H1 (cell line): Measurements from ENCODE around the gene SH3PXD2A. TPM values are rescaled to one million over a fixed set of nuclear protein-coding genes. Genes with fewer than 3 reads are reported as not detected.

Source experiments
- CTCF ChIA-PET: fragments of 300-600 bp; sonication (Branson Sonifier 250); formaldehyde crosslinking; loops from one replicate; lab custom pipeline; 2021; ENCODE audit not compliant: partially characterized antibody; lab: Charles Lee
- POLR2A ChIA-PET: fragments of 300-600 bp; sonication (Branson Sonifier 250); formaldehyde crosslinking; loops from one replicate; lab custom pipeline; 2021; ENCODE audit warnings: inconsistent platforms; ENCODE audit not compliant: partially characterized antibody; lab: Charles Lee
- DNase-seq, 2 experiments: peaks; one replicate each; pipeline versions ENCODE4 v3.0.0 to v3.0.0-alpha.2; 2010 to 2022; ENCODE audit warnings: low spot score in 2 of 2, low read depth in 1 of 2, mixed read lengths in 1 of 2
- FAIRE-seq: peaks from 2 replicates; lab custom pipeline; 2011; peaks lifted over from hg19 to GRCh38; lab: Jason Lieb, UNC
- H2AFZ ChIP-seq: 2 replicates; pipeline ENCODE4 v1.8.1; 2012; ENCODE audit warnings: low read length, inconsistent platforms
- H2AK5ac ChIP-seq: 2 replicates; pipeline ENCODE4 v1.6.1; 2013; ENCODE audit warnings: low read depth, low read length
- H2BK120ac ChIP-seq: replicated peaks from 2 replicates; pipeline ENCODE3; 2013; ENCODE audit warnings: low read depth, low read length, inconsistent platforms
- H2BK12ac ChIP-seq: 2 replicates; pipeline ENCODE4 v1.6.1; 2013; ENCODE audit warnings: low read depth, low read length
- H2BK15ac ChIP-seq: 2 replicates; pipeline ENCODE4 v1.6.1; 2013; ENCODE audit warnings: low read length
- H2BK20ac ChIP-seq: 2 replicates; pipeline ENCODE4 v1.6.1; 2013; ENCODE audit warnings: low read length
- H2BK5ac ChIP-seq: 2 replicates; pipeline ENCODE4 v1.6.1; 2013; ENCODE audit warnings: low read depth, low read length
- H3K14ac ChIP-seq: 2 replicates; pipeline ENCODE4 v1.6.1; 2013; ENCODE audit warnings: inconsistent platforms; ENCODE audit not compliant: insufficient read length
- H3K18ac ChIP-seq: 2 replicates; pipeline ENCODE4 v1.6.1; 2013; ENCODE audit warnings: low read length; ENCODE audit errors: extremely low read depth
- H3K23ac ChIP-seq: 2 replicates; pipeline ENCODE4 v1.6.1; 2013; ENCODE audit warnings: inconsistent platforms; ENCODE audit not compliant: insufficient read length
- H3K23me2 ChIP-seq: 2 replicates; pipeline ENCODE4 v1.6.1; 2013; ENCODE audit warnings: low read depth, low read length
- H3K27ac ChIP-seq: 2 replicates; pipeline ENCODE4 v1.6.1; 2011; ENCODE audit warnings: low read depth, low read length, inconsistent platforms
- H3K27me3 ChIP-seq, 4 experiments: replicated peaks in 1 of 4; 1 replicate in 1 of 4; 2 replicates in 3 of 4; pipeline versions ENCODE4 v1.6.1 to v1.8.1; 2011 to 2013; ENCODE audit warnings: low read length in 3 of 4, mild to moderate bottlenecking in 3 of 4, inconsistent platforms in 2 of 4, mixed read lengths in 2 of 4, moderate library complexity in 1 of 4; ENCODE audit not compliant: control insufficient read depth in 3 of 4, insufficient read depth in 3 of 4; ENCODE audit errors: extremely low read depth in 1 of 4
- H3K36me3 ChIP-seq, 4 experiments: 2 replicates each; pipeline versions ENCODE4 v1.6.1 to v1.8.1; 2011 to 2013; ENCODE audit warnings: mild to moderate bottlenecking in 4 of 4, low read length in 3 of 4, moderate library complexity in 2 of 4, control low read depth in 1 of 4, inconsistent platforms in 1 of 4; ENCODE audit not compliant: insufficient read depth in 4 of 4, control insufficient read depth in 2 of 4
- H3K4ac ChIP-seq: replicated peaks from 2 replicates; pipeline ENCODE3; 2013; ENCODE audit warnings: low read length, low read depth, mixed read lengths, inconsistent platforms; ENCODE audit not compliant: insufficient read length
- H3K4me1 ChIP-seq, 4 experiments: replicated peaks in 1 of 4; 1 replicate in 1 of 4; 2 replicates in 3 of 4; pipeline versions ENCODE4 v1.6.1 to v1.8.1; 2011 to 2013; ENCODE audit warnings: low read length in 3 of 4, inconsistent platforms in 2 of 4, mixed read lengths in 1 of 4; ENCODE audit not compliant: insufficient read depth in 4 of 4, control insufficient read depth in 3 of 4
- H3K4me2 ChIP-seq, 2 experiments: 2 replicates each; pipeline versions ENCODE4 v1.6.1 to v1.8.1; 2011 to 2013; ENCODE audit warnings: low read depth in 2 of 2, low read length in 2 of 2, control low read depth in 1 of 2, inconsistent platforms in 1 of 2, mild to moderate bottlenecking in 1 of 2; ENCODE audit not compliant: insufficient read depth in 1 of 2
- H3K4me3 ChIP-seq, 4 experiments: fragments of 200-600, 300-600 bp in 1 of 4; sonication (generic), shearing (Covaris generic), sonication (Bioruptor Twin) in 1 of 4; 2 replicates each; pipeline versions ENCODE4 v1.5.1 to v1.8.1; 2011 to 2016; ENCODE audit warnings: low read length in 4 of 4, low read depth in 3 of 4, control low read depth in 2 of 4, inconsistent platforms in 2 of 4, mild to moderate bottlenecking in 2 of 4, mixed read lengths in 1 of 4, moderate library complexity in 1 of 4; ENCODE audit not compliant: insufficient read depth in 2 of 4; ENCODE audit errors: extremely low read depth in 1 of 4
- H3K56ac ChIP-seq: replicated peaks from 2 replicates; pipeline ENCODE3; 2013; ENCODE audit warnings: low read depth, mild to moderate bottlenecking, mixed read lengths, low read length, inconsistent platforms; ENCODE audit not compliant: insufficient read length
- H3K79me1 ChIP-seq: 2 replicates; pipeline ENCODE4 v1.6.1; 2013; ENCODE audit warnings: low read depth, low read length, control low read depth
- H3K79me2 ChIP-seq, 2 experiments: 2 replicates each; pipeline versions ENCODE4 v1.6.1 to v1.8.1; 2012 to 2013; ENCODE audit warnings: low read length in 2 of 2, mild to moderate bottlenecking in 2 of 2, inconsistent platforms in 1 of 2; ENCODE audit not compliant: insufficient read depth in 2 of 2, control insufficient read depth in 1 of 2
- H3K9ac ChIP-seq, 4 experiments: replicated peaks in 1 of 4; 1 replicate in 1 of 4; 2 replicates in 3 of 4; pipeline versions ENCODE4 v1.6.1 to v1.8.1; 2011 to 2013; ENCODE audit warnings: low read depth in 3 of 4, low read length in 3 of 4, control low read depth in 2 of 4, mild to moderate bottlenecking in 2 of 4, moderate library complexity in 2 of 4, inconsistent platforms in 1 of 4; ENCODE audit errors: extremely low read depth in 1 of 4
- H3K9me3 ChIP-seq, 2 experiments: 2 replicates each; pipeline versions ENCODE4 v1.6.1 to v1.8.1; 2012 to 2013; ENCODE audit warnings: mild to moderate bottlenecking in 2 of 2, moderate library complexity in 2 of 2, control low read depth in 1 of 2, inconsistent platforms in 1 of 2, low read depth in 1 of 2, low read length in 1 of 2, mixed read lengths in 1 of 2; ENCODE audit not compliant: insufficient read depth in 2 of 2
- H4K20me1 ChIP-seq, 2 experiments: replicated peaks in 1 of 2; 2 replicates each; pipeline versions ENCODE3 to v1.8.1; 2011 to 2013; ENCODE audit warnings: inconsistent platforms in 2 of 2, low read length in 2 of 2, mild to moderate bottlenecking in 1 of 2; ENCODE audit not compliant: insufficient read depth in 2 of 2, control insufficient read depth in 1 of 2
- H4K5ac ChIP-seq: 2 replicates; pipeline ENCODE4 v1.6.1; 2013; ENCODE audit warnings: low read length, low read depth, mixed read lengths, inconsistent platforms; ENCODE audit not compliant: insufficient read length
- H4K8ac ChIP-seq: 2 replicates; pipeline ENCODE4 v1.8.0; 2013; ENCODE audit warnings: mild to moderate bottlenecking, moderate library complexity, low read length, inconsistent platforms; ENCODE audit not compliant: insufficient read depth; ENCODE audit errors: extremely low read depth
- H4K91ac ChIP-seq: replicated peaks from 2 replicates; pipeline ENCODE3; 2013; ENCODE audit warnings: low read length, mixed read lengths, inconsistent platforms; ENCODE audit not compliant: insufficient read length
- BACH1 ChIP-seq: IDR thresholded peaks from 2 replicates; pipeline ENCODE4 v1.6.1; 2012; ENCODE audit warnings: low read length, improper control_type of control experiment
- CREB1 ChIP-seq: IDR thresholded peaks from 2 replicates; pipeline ENCODE4 v1.6.1; 2012; ENCODE audit warnings: inconsistent platforms
- EGR1 ChIP-seq: IDR thresholded peaks from 2 replicates; pipeline ENCODE4 v1.6.1; 2011; ENCODE audit warnings: low read depth, low read length, borderline replicate concordance
- EZH2 ChIP-seq: fragments of 200-600 bp; sonication (generic); IDR thresholded peaks from 2 replicates; pipeline ENCODE4 v1.7.1; 2012; ENCODE audit warnings: low read depth, mild to moderate bottlenecking, moderate library complexity, low read length, inconsistent platforms; ENCODE audit not compliant: severe bottlenecking
- JUND ChIP-seq: IDR thresholded peaks from 2 replicates; pipeline ENCODE4 v1.6.1; 2011; ENCODE audit warnings: mild to moderate bottlenecking, improper control_type of control experiment, low read length
- KDM5A ChIP-seq: fragments of 200-600 bp; IDR thresholded peaks from 2 replicates; pipeline ENCODE4 v1.7.1; 2012; ENCODE audit warnings: mild to moderate bottlenecking, low read length, inconsistent platforms, mixed read lengths
- MAFK ChIP-seq: IDR thresholded peaks from 2 replicates; pipeline ENCODE4 v1.6.1; 2012; ENCODE audit warnings: low read depth, mild to moderate bottlenecking, improper control_type of control experiment, low read length
- NRF1 ChIP-seq: IDR thresholded peaks from 2 replicates; pipeline ENCODE4 v1.6.1; 2011; ENCODE audit warnings: mild to moderate bottlenecking, low read depth, low read length, improper control_type of control experiment
- SRF ChIP-seq: IDR thresholded peaks from 2 replicates; pipeline ENCODE4 v1.6.1; 2011; ENCODE audit warnings: mild to moderate bottlenecking, low read depth, low read length, moderate library complexity
- SUZ12 ChIP-seq: fragments of 200-600 bp; sonication (generic); IDR thresholded peaks from 2 replicates; pipeline ENCODE4 v1.6.1; 2012; ENCODE audit warnings: mild to moderate bottlenecking, inconsistent platforms, low read length, moderate library complexity, mixed read lengths
- WGBS, 2 experiments: shearing (Covaris generic) in 1 of 2; methylation state at CpG; one replicate each; pipeline versions ENCODE4 v1.1.6 to v1.1.7; 2013 to 2015; ENCODE audit warnings: low lambda C conversion rate in 2 of 2, mixed read lengths in 2 of 2, inconsistent platforms in 1 of 2, low coverage in 1 of 2, missing lambda C conversion rate in 1 of 2; ENCODE audit not compliant: insufficient replicate concordance in 2 of 2, insufficient coverage in 1 of 2, insufficient read length in 1 of 2; ENCODE audit errors: extremely low coverage in 1 of 2, missing lambda C conversion rate in 1 of 2; 5-methylcytosine and 5-hydroxymethylcytosine counted together
- polyA plus RNA-seq, 7 experiments: library from polyadenylated mRNA; depleted of rRNA in 3 of 7; stranded (reverse) in 5 of 7; unstranded in 2 of 7; fragments of >200 nt in 5 of 7; fragments of 200-250 nt in 2 of 7; gene quantifications; 1 replicate in 5 of 7; 2 replicates in 1 of 7; 4 replicates in 1 of 7; pipeline versions ENCODE4 v1.2.1 to v1.2.3, GENCODE V29; 2011 to 2013; ENCODE audit warnings: missing spikeins in 2 of 7, mixed read lengths in 2 of 7
- total RNA-seq: library from RNA; stranded (reverse); fragmentation: NEBNext Ultra II Directional; extraction: Animal tissue kit (Norgen Biotek cat#: 25700); gene quantifications from 2 replicates; pipeline ENCODE4 v1.2.1, GENCODE V29; 2021
- TF ChIP-seq, protein P1 (sequence below): IDR thresholded peaks from 2 replicates; pipeline ENCODE4 v1.6.1; 2012; ENCODE audit warnings: inconsistent platforms

Gene SH3PXD2A
- total and polyA plus RNA-seq, 2 of the 8 experiments (the other 6 are each of a cell fraction or from before 2014, with no cell fraction given): 5.4 to 16.3 TPM

DNA sequence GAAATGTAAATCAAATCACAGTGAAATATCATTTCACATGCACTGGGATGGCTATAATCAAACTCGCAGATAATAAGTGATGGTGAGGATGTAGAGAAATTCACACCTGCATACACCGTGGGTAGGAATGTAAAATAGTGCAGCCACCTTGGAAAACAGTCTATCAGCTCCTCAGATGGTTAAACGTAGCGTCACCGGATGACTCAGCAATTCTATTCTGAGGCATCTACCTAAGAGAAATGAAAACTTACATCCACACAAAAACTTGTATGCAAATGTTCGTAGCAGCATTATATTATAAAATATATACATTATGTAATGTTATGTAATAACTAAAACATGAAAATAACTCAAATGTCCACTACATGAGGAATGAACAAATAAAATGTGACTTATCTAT is 38.9 kb downstream of the SH3PXD2A start:
- H3K4me1 ChIP-seq: peaks cover 0 to 4% (median under 1%) of the 10 kb centered on the region in 4 experiments; a peak in 4 of 7 replicates
- no peak overlapping the region for H3K23ac ChIP-seq
- no peak overlapping the region for H3K56ac ChIP-seq
- H4K5ac ChIP-seq: no peak overlapping the region
- no peak overlapping the region for H3K18ac ChIP-seq
- no peaks in the 10 kb centered on the region for H3K23me2 ChIP-seq
- no peak overlapping the region for H2BK20ac ChIP-seq
- no peak overlapping the region for H2BK5ac ChIP-seq
- H3K9me3 ChIP-seq: no peaks in the 10 kb centered on the region
- ChIA-PET CTCF (interaction anchor here (1.6 kb wide), 1 partner anchor 105 kb away, joined by 3 read pairs; no protein-coding TSS in a partner anchor), POLR2A (interaction anchor here (0.9 kb wide), 1 partner anchor 44 kb away, joined by 4 read pairs; no protein-coding TSS in a partner anchor)
- H4K8ac ChIP-seq: no peak overlapping the region
- no peaks in the 10 kb centered on the region for H3K27me3 ChIP-seq
- H3K27ac ChIP-seq: no peak overlapping the region
- H3K79me1 ChIP-seq: no peaks in the 10 kb centered on the region; the same call in 1 of the 2 replicates
- H3K9ac ChIP-seq: no peak overlapping the region
- no peak overlapping the region for H2BK15ac ChIP-seq
- WGBS, 2 experiments: 86% methylated on average over 6 of the region's 6 CpGs; no CpG with 5 or more reads in 1 of the 2 experiments
- no peak overlapping the region for H3K4me3 ChIP-seq
- DNase-seq: no peak
- FAIRE-seq: no peak
- H3K4ac ChIP-seq: no peak overlapping the region
- no peak overlapping the region for H2AK5ac ChIP-seq
- H3K36me3 ChIP-seq: no peaks in the 10 kb centered on the region
- no peak overlapping the region for H3K14ac ChIP-seq
- no peaks in the 10 kb centered on the region for H4K20me1 ChIP-seq
- no peak for TF ChIP-seq EZH2
- TF ChIP-seq NRF1: no peak
- TF ChIP-seq, protein P1, sequence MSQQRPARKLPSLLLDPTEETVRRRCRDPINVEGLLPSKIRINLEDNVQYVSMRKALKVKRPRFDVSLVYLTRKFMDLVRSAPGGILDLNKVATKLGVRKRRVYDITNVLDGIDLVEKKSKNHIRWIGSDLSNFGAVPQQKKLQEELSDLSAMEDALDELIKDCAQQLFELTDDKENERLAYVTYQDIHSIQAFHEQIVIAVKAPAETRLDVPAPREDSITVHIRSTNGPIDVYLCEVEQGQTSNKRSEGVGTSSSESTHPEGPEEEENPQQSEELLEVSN: no peak
- TF ChIP-seq EGR1: no peak
- TF ChIP-seq KDM5A: no peak
- no peak for TF ChIP-seq JUND
- peak; percentile 72 for TF ChIP-seq MAFK
- no peak for TF ChIP-seq SRF
- no peak for TF ChIP-seq CREB1
- no peak for TF ChIP-seq SUZ12
- peak; percentile 92 for TF ChIP-seq BACH1
- H2BK120ac ChIP-seq: no peak overlapping the region
- no peaks in the 10 kb centered on the region for H3K79me2 ChIP-seq
- no peak overlapping the region for H4K91ac ChIP-seq
- H3K4me2 ChIP-seq: no peak overlapping the region
- H2BK12ac ChIP-seq: no peak overlapping the region
- H2AFZ ChIP-seq: no peak overlapping the region
